ENCODE results near the gene CPPED1.

CPPED1 gene

DNA sequence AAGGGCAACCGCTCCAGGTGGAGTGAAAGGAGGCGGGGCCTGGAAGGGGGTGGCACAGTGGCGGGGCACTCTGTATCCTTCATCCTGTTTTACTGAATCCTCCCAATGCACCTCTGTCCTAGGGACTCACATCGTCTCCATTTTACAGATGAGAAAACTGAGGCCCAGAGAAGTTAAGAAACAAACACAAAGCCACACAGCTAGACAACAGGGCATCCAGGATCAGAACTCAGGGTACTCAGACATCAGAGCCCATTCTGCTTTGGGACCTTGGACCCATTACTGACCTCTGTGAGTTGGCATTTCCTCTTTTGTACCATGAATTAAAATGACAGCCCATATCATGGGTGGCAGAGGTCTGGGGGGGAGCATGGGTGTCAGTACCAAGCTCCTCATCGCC is 129.2 kb downstream of the CPPED1 start:
- no peaks in the 10 kb centered on the region for H3K9me3 ChIP-seq (ENCODE audit: control insufficient read depth, insufficient read depth, low read length)
- no peak overlapping the region for H3K4me3 ChIP-seq (ENCODE audit: low read length)
- DNase-seq (ENCODE audit: low read depth, low spot score), result no peak
- no CpG with 5 or more reads among the region's 5 CpGs for WGBS (ENCODE audit: insufficient coverage, insufficient read length)
- no peaks in the 10 kb centered on the region for H3K27me3 ChIP-seq (ENCODE audit: control insufficient read depth, insufficient read depth, low read length)
- H3K27ac ChIP-seq (ENCODE audit: low read length), result no peak overlapping the region
- H3K4me1 ChIP-seq (ENCODE audit: control insufficient read depth, insufficient read depth, low read length), result no peaks in the 10 kb centered on the region
- no peaks in the 10 kb centered on the region for H3K36me3 ChIP-seq (ENCODE audit: control insufficient read depth, insufficient read depth, low read length)

- no CpG with 5 or more reads among the region's 6 CpGs for WGBS (ENCODE audit: insufficient coverage, insufficient read length)
- no peak overlapping the region for H3K27ac ChIP-seq (ENCODE audit: low read length)
- H3K27me3 ChIP-seq (ENCODE audit: control insufficient read depth, insufficient read depth, low read length), result no peaks in the 10 kb centered on the region
- H3K9me3 ChIP-seq (ENCODE audit: control insufficient read depth, insufficient read depth, low read length), result no peaks in the 10 kb centered on the region
- H3K4me1 ChIP-seq (ENCODE audit: control insufficient read depth, insufficient read depth, low read length), result no peaks in the 10 kb centered on the region
- no peak overlapping the region for H3K4me3 ChIP-seq (ENCODE audit: low read length)
- H3K36me3 ChIP-seq (ENCODE audit: control insufficient read depth, insufficient read depth, low read length), result no peaks in the 10 kb centered on the region
- no peak for DNase-seq (ENCODE audit: low read depth, low spot score)
Measured at GRCh38 chr16:12674071-12674470, 129.6 kb downstream of the CPPED1 start.

DNA sequence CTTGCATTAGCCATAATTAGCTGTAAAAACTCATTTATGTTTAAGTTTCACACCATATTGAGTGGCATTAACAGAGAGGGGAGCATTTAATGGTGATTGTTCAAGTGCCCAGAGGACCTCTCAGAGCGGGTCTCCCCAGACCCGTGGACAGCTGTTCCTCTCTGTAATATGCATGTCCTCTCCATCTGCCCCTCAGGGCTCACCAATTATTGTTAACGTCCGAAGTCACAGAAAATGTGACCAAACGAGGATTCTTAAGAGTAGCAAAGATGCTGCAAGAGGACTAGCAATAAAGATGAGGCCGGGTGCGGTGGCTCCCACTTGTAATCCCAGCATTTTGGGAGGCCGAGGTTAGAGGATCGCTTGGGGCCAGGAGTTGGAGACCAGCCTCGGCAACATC is 130.2 kb downstream of the CPPED1 start:
- WGBS (ENCODE audit: insufficient coverage, insufficient read length), result no CpG with 5 or more reads among the region's 10 CpGs
- no peak for DNase-seq (ENCODE audit: low read depth, low spot score)
- Histone ChIP-seq H3K27ac (ENCODE audit: low read length) (no peak overlapping the region), H3K4me3 (ENCODE audit: low read length) (no peak overlapping the region), H3K36me3 (ENCODE audit: control insufficient read depth, insufficient read depth, low read length) (no peaks in the 10 kb centered on the region), H3K27me3 (ENCODE audit: control insufficient read depth, insufficient read depth, low read length) (no peaks in the 10 kb centered on the region), H3K9me3 (ENCODE audit: control insufficient read depth, insufficient read depth, low read length) (no peaks in the 10 kb centered on the region), H3K4me1 (ENCODE audit: control insufficient read depth, insufficient read depth, low read length) (no peaks in the 10 kb centered on the region)

GRCh38 chr16:12672986-12673385 is 130.7 kb downstream of the CPPED1 start:
- no CpG with 5 or more reads among the region's 8 CpGs for WGBS (ENCODE audit: insufficient coverage, insufficient read length)

GRCh38 chr16:12669908-12670307 is 133.8 kb downstream of the CPPED1 start:
- no peaks in the 10 kb centered on the region for H3K4me1 ChIP-seq (ENCODE audit: control insufficient read depth, insufficient read depth, low read length)
- H3K27ac ChIP-seq (ENCODE audit: low read length), result no peak overlapping the region
- no peaks in the 10 kb centered on the region for H3K36me3 ChIP-seq (ENCODE audit: control insufficient read depth, insufficient read depth, low read length)
- WGBS (ENCODE audit: insufficient coverage, insufficient read length), result no CpG with 5 or more reads among the region's 6 CpGs
- no peaks in the 10 kb centered on the region for H3K9me3 ChIP-seq (ENCODE audit: control insufficient read depth, insufficient read depth, low read length)
- no peak for DNase-seq (ENCODE audit: low read depth, low spot score)
- H3K4me3 ChIP-seq (ENCODE audit: low read length), result no peak overlapping the region
- H3K27me3 ChIP-seq (ENCODE audit: control insufficient read depth, insufficient read depth, low read length), result no peaks in the 10 kb centered on the region

More at GRCh38 chr16:12672986-12673385, 130.7 kb downstream of the CPPED1 start:
- Histone ChIP-seq H3K4me1 (ENCODE audit: control insufficient read depth, insufficient read depth, low read length) (no peaks in the 10 kb centered on the region), H3K9me3 (ENCODE audit: control insufficient read depth, insufficient read depth, low read length) (no peaks in the 10 kb centered on the region), H3K27me3 (ENCODE audit: control insufficient read depth, insufficient read depth, low read length) (no peaks in the 10 kb centered on the region), H3K4me3 (ENCODE audit: low read length) (no peak overlapping the region), H3K27ac (ENCODE audit: low read length) (no peak overlapping the region), H3K36me3 (ENCODE audit: control insufficient read depth, insufficient read depth, low read length) (no peaks in the 10 kb centered on the region)
- no peak for DNase-seq (ENCODE audit: low read depth, low spot score)

GRCh38 chr16:12667909-12668308 is 135.8 kb downstream of the CPPED1 start:
- no peak for DNase-seq (ENCODE audit: low read depth, low spot score)
- H3K4me3 ChIP-seq (ENCODE audit: low read length), result no peak overlapping the region
- H3K9me3 ChIP-seq (ENCODE audit: control insufficient read depth, insufficient read depth, low read length), result no peaks in the 10 kb centered on the region
- H3K4me1 ChIP-seq (ENCODE audit: control insufficient read depth, insufficient read depth, low read length), result no peaks in the 10 kb centered on the region
- no peaks in the 10 kb centered on the region for H3K27me3 ChIP-seq (ENCODE audit: control insufficient read depth, insufficient read depth, low read length)
- WGBS (ENCODE audit: insufficient coverage, insufficient read length), result no CpG with 5 or more reads among the region's 3 CpGs
- no peaks in the 10 kb centered on the region for H3K36me3 ChIP-seq (ENCODE audit: control insufficient read depth, insufficient read depth, low read length)
- H3K27ac ChIP-seq (ENCODE audit: low read length), result no peak overlapping the region

- DNase-seq (ENCODE audit: low read depth, low spot score), result no peak
- WGBS (ENCODE audit: insufficient coverage, insufficient read length), result no CpG with 5 or more reads among the region's 9 CpGs
Measured at GRCh38 chr16:12664164-12664733, 139.4 kb downstream of the CPPED1 start.

DNA sequence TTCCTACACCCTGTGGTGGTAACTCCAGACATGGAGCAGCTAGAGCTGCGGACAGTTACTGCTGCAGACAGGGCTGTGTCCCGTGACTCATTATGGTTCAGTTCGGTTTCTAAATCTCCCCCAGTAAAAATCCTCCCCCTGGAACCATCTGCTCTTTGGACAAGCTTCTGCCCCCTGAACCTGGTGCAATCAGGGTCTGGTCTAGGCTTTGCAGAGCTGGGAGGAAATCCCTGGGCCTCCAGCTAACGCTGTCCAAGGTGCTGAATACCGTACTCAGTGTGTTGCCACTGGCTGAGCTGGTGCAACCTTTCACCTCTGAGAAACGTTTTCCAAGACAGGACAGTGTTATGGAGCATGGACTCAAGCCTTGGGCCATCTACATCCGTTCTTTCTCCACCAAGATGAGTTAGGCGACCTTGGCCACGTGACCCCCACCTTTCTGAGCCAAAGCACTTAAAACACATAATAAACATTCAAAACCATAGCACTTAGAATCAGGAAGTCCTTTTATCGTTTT is 142.0 kb downstream of the CPPED1 start:
- no peak overlapping the region for H3K4me3 ChIP-seq (ENCODE audit: low read length)
- H3K27ac ChIP-seq (ENCODE audit: low read length), result no peak overlapping the region
- WGBS (ENCODE audit: insufficient coverage, insufficient read length), result no CpG with 5 or more reads among the region's 10 CpGs
- no peaks in the 10 kb centered on the region for H3K36me3 ChIP-seq (ENCODE audit: control insufficient read depth, insufficient read depth, low read length)
- DNase-seq (ENCODE audit: low read depth, low spot score), result peak; percentile 58
- no peaks in the 10 kb centered on the region for H3K27me3 ChIP-seq (ENCODE audit: control insufficient read depth, insufficient read depth, low read length)
- no peaks in the 10 kb centered on the region for H3K4me1 ChIP-seq (ENCODE audit: control insufficient read depth, insufficient read depth, low read length)
- no peaks in the 10 kb centered on the region for H3K9me3 ChIP-seq (ENCODE audit: control insufficient read depth, insufficient read depth, low read length)

More at GRCh38 chr16:12664164-12664733, 139.4 kb downstream of the CPPED1 start:
- Histone ChIP-seq H3K27ac (ENCODE audit: low read length) (no peak overlapping the region), H3K27me3 (ENCODE audit: control insufficient read depth, insufficient read depth, low read length) (no peaks in the 10 kb centered on the region), H3K36me3 (ENCODE audit: control insufficient read depth, insufficient read depth, low read length) (no peaks in the 10 kb centered on the region), H3K4me1 (ENCODE audit: control insufficient read depth, insufficient read depth, low read length) (no peaks in the 10 kb centered on the region), H3K4me3 (ENCODE audit: low read length) (no peak overlapping the region), H3K9me3 (ENCODE audit: control insufficient read depth, insufficient read depth, low read length) (no peaks in the 10 kb centered on the region)

DNA sequence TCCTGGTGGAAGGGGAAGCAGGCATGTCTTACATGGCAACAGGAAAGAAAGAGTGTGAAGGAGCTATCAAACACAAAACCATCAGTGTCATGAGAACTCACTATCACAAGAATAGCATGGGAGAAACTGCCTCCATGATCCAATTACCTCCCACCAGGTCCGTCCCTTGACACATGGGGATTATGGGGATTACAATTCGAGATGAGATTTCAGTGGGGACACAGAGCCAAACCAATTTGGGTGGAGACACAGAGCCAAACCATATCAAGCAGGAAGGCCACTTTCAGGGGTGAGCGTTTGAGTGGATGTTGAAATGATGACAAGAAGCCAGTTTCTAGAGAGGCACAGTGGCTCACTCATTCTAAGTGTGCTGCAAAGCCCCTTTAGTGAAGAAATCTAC is 143.8 kb downstream of the CPPED1 start:
- H3K9me3 ChIP-seq (ENCODE audit: control insufficient read depth, insufficient read depth, low read length), result no peaks in the 10 kb centered on the region
- H3K4me3 ChIP-seq (ENCODE audit: low read length), result no peak overlapping the region
- H3K27ac ChIP-seq (ENCODE audit: low read length), result no peak overlapping the region
- H3K27me3 ChIP-seq (ENCODE audit: control insufficient read depth, insufficient read depth, low read length), result no peaks in the 10 kb centered on the region
- DNase-seq (ENCODE audit: low read depth, low spot score), result no peak
- no peaks in the 10 kb centered on the region for H3K36me3 ChIP-seq (ENCODE audit: control insufficient read depth, insufficient read depth, low read length)
- H3K4me1 ChIP-seq (ENCODE audit: control insufficient read depth, insufficient read depth, low read length), result no peaks in the 10 kb centered on the region
- WGBS (ENCODE audit: insufficient coverage, insufficient read length), result no CpG with 5 or more reads among the region's 3 CpGs

- WGBS (ENCODE audit: insufficient coverage, insufficient read length), result no CpG with 5 or more reads among the region's 5 CpGs
- no peaks in the 10 kb centered on the region for H3K4me1 ChIP-seq (ENCODE audit: control insufficient read depth, insufficient read depth, low read length)
- no peaks in the 10 kb centered on the region for H3K36me3 ChIP-seq (ENCODE audit: control insufficient read depth, insufficient read depth, low read length)
- no peaks in the 10 kb centered on the region for H3K27me3 ChIP-seq (ENCODE audit: control insufficient read depth, insufficient read depth, low read length)
- H3K4me3 ChIP-seq (ENCODE audit: low read length), result no peak overlapping the region
- DNase-seq (ENCODE audit: low read depth, low spot score), result no peak
- no peak overlapping the region for H3K27ac ChIP-seq (ENCODE audit: low read length)
- no peaks in the 10 kb centered on the region for H3K9me3 ChIP-seq (ENCODE audit: control insufficient read depth, insufficient read depth, low read length)
Measured at GRCh38 chr16:12658506-12658905, 145.2 kb downstream of the CPPED1 start.

DNA sequence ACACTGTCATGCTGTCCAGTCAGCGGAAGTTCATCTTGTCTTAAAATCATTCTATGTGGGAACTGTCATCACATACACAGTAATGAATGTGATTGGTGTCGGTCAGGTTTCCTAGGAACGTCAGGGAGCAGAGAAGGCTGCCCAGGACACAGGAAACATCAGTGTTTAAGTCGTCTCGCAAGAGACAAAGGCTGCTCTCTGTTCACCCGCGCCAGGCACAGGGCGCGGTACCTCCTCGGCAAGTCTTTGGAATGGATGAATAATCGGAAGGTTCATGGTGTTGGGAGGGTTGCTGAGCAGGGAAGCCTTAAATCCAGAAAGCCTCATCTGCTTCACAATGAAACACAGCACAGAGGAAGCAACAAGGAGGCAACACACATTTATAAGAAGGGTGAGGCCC is 148.2 kb downstream of the CPPED1 start:
- no CpG with 5 or more reads among the region's 11 CpGs for WGBS (ENCODE audit: insufficient coverage, insufficient read length)
- Histone ChIP-seq H3K4me3 (ENCODE audit: low read length) (no peak overlapping the region), H3K27ac (ENCODE audit: low read length) (no peak overlapping the region), H3K4me1 (ENCODE audit: control insufficient read depth, insufficient read depth, low read length) (no peaks in the 10 kb centered on the region), H3K9me3 (ENCODE audit: control insufficient read depth, insufficient read depth, low read length) (no peaks in the 10 kb centered on the region), H3K36me3 (ENCODE audit: control insufficient read depth, insufficient read depth, low read length) (no peaks in the 10 kb centered on the region), H3K27me3 (ENCODE audit: control insufficient read depth, insufficient read depth, low read length) (no peaks in the 10 kb centered on the region)
- DNase-seq (ENCODE audit: low read depth, low spot score), result no peak

Data from iPS DF 6.9 (cell line).